Smooth muscle cell (in vitro differentiated cells): ENCODE data around the gene FRMD4B. TPM values are rescaled to one million over a fixed set of nuclear protein-coding genes. Genes with fewer than 3 reads are reported as not detected.

ENCODE experiments used
- DNase-seq: peaks from one replicate; lab custom pipeline; 2025; ENCODE audit not compliant: unreplicated experiment; lab: John Stamatoyannopoulos, UW
- H2AFZ ChIP-seq: fragments of 200-600 bp; sonication (generic); 2 replicates; pipeline ENCODE4 v1.6.0; 2016; ENCODE audit warnings: antibody characterized with exemption, low read depth, mild to moderate bottlenecking
- H3F3A ChIP-seq: fragments of 200-600 bp; sonication (generic); 2 replicates; pipeline ENCODE4 v1.6.0; 2017; ENCODE audit warnings: antibody characterized with exemption, low read depth
- H3K27ac ChIP-seq: fragments of 200-600 bp; sonication (generic); 2 replicates; pipeline ENCODE4 v1.5.1; 2016; ENCODE audit warnings: low read depth, mild to moderate bottlenecking
- H3K27me3 ChIP-seq: fragments of 200-600 bp; sonication (generic); 2 replicates; pipeline ENCODE4 v1.6.1; 2016; ENCODE audit warnings: low read depth, mild to moderate bottlenecking
- H3K36me3 ChIP-seq: fragments of 200-600 bp; sonication (generic); 2 replicates; pipeline ENCODE4 v1.5.1; 2016; ENCODE audit warnings: low read depth
- H3K4me1 ChIP-seq: fragments of 200-600 bp; sonication (generic); 2 replicates; pipeline ENCODE4 v1.5.1; 2016; ENCODE audit warnings: low read depth
- H3K4me2 ChIP-seq: fragments of 200-600 bp; sonication (generic); 2 replicates; pipeline ENCODE4 v1.6.0; 2016; ENCODE audit warnings: mild to moderate bottlenecking
- H3K4me3 ChIP-seq: fragments of 200-600 bp; sonication (generic); 2 replicates; pipeline ENCODE4 v1.5.1; 2016; ENCODE audit warnings: mild to moderate bottlenecking
- H3K79me2 ChIP-seq: fragments of 200-600 bp; sonication (generic); 2 replicates; pipeline ENCODE4 v1.6.0; 2016; ENCODE audit warnings: low read depth, mild to moderate bottlenecking
- H3K9ac ChIP-seq: fragments of 200-600 bp; sonication (generic); 2 replicates; pipeline ENCODE4 v1.6.0; 2016; ENCODE audit warnings: low read depth
- H3K9me3 ChIP-seq: fragments of 200-600 bp; sonication (generic); replicated peaks from 2 replicates; pipeline ENCODE4 v1.5.1; 2016; ENCODE audit warnings: low read depth
- H4K20me1 ChIP-seq: fragments of 200-600 bp; sonication (generic); 2 replicates; pipeline ENCODE4 v1.6.0; 2016; ENCODE audit warnings: low read depth
- WGBS: methylation state at CpG from one replicate; pipeline ENCODE4 v1.1.7; 2016; ENCODE audit warnings: low lambda C conversion rate; 5-methylcytosine and 5-hydroxymethylcytosine counted together
- polyA plus RNA-seq: library from polyadenylated mRNA; unstranded; fragments of >200 nt; fragmentation: Nextera tagmentation; extraction: Ambion mirVana; gene quantifications from 2 replicates; pipeline ENCODE4 v1.2.1, GENCODE V29; 2016
- total RNA-seq: library from RNA; depleted of rRNA; stranded (reverse); fragments of >200 nt; gene quantifications from 2 replicates; pipeline ENCODE4 v1.2.3, GENCODE V29; 2014
- TF ChIP-seq, protein P1 (sequence below): fragments of 200-600 bp; sonication (generic); IDR thresholded peaks from 2 replicates; pipeline ENCODE4 v1.5.1; 2017; ENCODE audit warnings: borderline replicate concordance, mild to moderate bottlenecking, antibody characterized with exemption; ENCODE audit not compliant: insufficient read depth, poor library complexity, severe bottlenecking

The FRMD4B gene
- total RNA-seq (20.0 and 24.3 TPM in 2 replicates), polyA plus RNA-seq (3.7 and 7.5 TPM in 2 replicates)

GRCh38 chr3:69385723-69386555 is at the start of gene FRMD4B:
Gene FRMD4B, minus strand, starts transcription at chr3:69386088. Its CDS starts 99 bp downstream, at chr3:69385989.
- Histone ChIP-seq H3K4me3 (peak within 1 kb of the TSS; percentile 54), H3K27ac (no peak within 1 kb of the TSS), H3K9ac (no peak within 1 kb of the TSS), H3K9me3 (no peaks in the 10 kb centered on the region), H3K27me3 (peaks cover 53% of the 10 kb centered on the region), H3K36me3 (no peaks in the 10 kb centered on the region), H3K4me2 (peak within 1 kb of the TSS; percentile 95), H2AFZ (peak within 1 kb of the TSS; percentile 63), H4K20me1 (no peaks in the 10 kb centered on the region), H3K79me2 (no peaks in the 10 kb centered on the region), H3F3A (no peaks in the 10 kb centered on the region), H3K4me1 (peaks cover 12% of the 10 kb centered on the region)
- DNase-seq, result peak; percentile 18
- whole genome bisulfite sequencing, result 6% methylated on average over 65 of the region's 65 CpGs
- TF ChIP-seq, protein P1, sequence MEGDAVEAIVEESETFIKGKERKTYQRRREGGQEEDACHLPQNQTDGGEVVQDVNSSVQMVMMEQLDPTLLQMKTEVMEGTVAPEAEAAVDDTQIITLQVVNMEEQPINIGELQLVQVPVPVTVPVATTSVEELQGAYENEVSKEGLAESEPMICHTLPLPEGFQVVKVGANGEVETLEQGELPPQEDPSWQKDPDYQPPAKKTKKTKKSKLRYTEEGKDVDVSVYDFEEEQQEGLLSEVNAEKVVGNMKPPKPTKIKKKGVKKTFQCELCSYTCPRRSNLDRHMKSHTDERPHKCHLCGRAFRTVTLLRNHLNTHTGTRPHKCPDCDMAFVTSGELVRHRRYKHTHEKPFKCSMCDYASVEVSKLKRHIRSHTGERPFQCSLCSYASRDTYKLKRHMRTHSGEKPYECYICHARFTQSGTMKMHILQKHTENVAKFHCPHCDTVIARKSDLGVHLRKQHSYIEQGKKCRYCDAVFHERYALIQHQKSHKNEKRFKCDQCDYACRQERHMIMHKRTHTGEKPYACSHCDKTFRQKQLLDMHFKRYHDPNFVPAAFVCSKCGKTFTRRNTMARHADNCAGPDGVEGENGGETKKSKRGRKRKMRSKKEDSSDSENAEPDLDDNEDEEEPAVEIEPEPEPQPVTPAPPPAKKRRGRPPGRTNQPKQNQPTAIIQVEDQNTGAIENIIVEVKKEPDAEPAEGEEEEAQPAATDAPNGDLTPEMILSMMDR, result peak; percentile 18

DNA sequence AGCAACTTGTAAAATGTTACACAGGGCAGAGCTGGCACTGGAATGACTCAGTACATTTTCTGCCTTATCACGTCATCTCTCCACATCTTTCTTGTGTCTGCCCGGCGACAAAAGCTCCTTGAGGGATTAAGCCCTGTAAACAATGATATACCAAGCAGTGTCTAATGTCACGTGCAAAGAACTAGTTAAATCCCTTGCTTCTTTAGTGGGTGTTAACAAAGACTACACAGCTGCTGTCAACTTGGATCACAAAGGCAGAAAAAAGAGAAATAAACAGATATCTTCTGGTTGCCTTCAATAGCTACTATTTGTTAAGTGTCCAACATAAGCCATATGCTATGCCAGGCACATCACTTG is 48.1 kb upstream of the FRMD4B start:
- Histone ChIP-seq H3F3A (peaks cover 11% of the 10 kb centered on the region), H4K20me1 (no peaks in the 10 kb centered on the region), H3K79me2 (no peaks in the 10 kb centered on the region), H3K4me3 (no peak overlapping the region), H3K9me3 (no peaks in the 10 kb centered on the region), H3K27me3 (no peaks in the 10 kb centered on the region), H2AFZ (no peak overlapping the region), H3K4me1 (peaks cover 16% of the 10 kb centered on the region), H3K36me3 (no peaks in the 10 kb centered on the region), H3K4me2 (peak overlapping the region; percentile 38), H3K9ac (peak overlapping the region; percentile 79), H3K27ac (peak overlapping the region; percentile 92)
- no peak for DNase-seq
- TF ChIP-seq, protein P1, result no peak
- 4% methylated on average over 4 of the region's 4 CpGs for WGBS

GRCh38 chr3:69433121-69433968 is 47.5 kb upstream of the FRMD4B start:
- Histone ChIP-seq H3K4me3 (no peak overlapping the region), H3K9ac (peak overlapping the region; percentile 79), H3K36me3 (no peaks in the 10 kb centered on the region), H3K4me1 (peaks cover 16% of the 10 kb centered on the region), H4K20me1 (no peaks in the 10 kb centered on the region), H3K27me3 (no peaks in the 10 kb centered on the region), H2AFZ (peak overlapping the region; percentile 28), H3K9me3 (no peaks in the 10 kb centered on the region), H3K79me2 (no peaks in the 10 kb centered on the region), H3K27ac (peak overlapping the region; percentile 92), H3K4me2 (peak overlapping the region; percentile 38), H3F3A (peaks cover 11% of the 10 kb centered on the region)
- WGBS, result 28% methylated on average over 6 of the region's 6 CpGs
- peak; percentile 13 for DNase-seq
- TF ChIP-seq, protein P1, result no peak
